ENCODE data around the gene RFX5.

GRCh38 chr1:151325646-151326429, 21.2 kb downstream of the RFX5 start:
- TF ChIP-seq, protein P1, sequence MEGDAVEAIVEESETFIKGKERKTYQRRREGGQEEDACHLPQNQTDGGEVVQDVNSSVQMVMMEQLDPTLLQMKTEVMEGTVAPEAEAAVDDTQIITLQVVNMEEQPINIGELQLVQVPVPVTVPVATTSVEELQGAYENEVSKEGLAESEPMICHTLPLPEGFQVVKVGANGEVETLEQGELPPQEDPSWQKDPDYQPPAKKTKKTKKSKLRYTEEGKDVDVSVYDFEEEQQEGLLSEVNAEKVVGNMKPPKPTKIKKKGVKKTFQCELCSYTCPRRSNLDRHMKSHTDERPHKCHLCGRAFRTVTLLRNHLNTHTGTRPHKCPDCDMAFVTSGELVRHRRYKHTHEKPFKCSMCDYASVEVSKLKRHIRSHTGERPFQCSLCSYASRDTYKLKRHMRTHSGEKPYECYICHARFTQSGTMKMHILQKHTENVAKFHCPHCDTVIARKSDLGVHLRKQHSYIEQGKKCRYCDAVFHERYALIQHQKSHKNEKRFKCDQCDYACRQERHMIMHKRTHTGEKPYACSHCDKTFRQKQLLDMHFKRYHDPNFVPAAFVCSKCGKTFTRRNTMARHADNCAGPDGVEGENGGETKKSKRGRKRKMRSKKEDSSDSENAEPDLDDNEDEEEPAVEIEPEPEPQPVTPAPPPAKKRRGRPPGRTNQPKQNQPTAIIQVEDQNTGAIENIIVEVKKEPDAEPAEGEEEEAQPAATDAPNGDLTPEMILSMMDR (IDR thresholded peaks at IDR 0.05; ENCODE audit: low read length) = no peak
- TF ChIP-seq EZH2phosphoT487 (IDR thresholded peaks at IDR 0.05; ENCODE audit: low read length) = no peak
- TF ChIP-seq EZH2 (optimal IDR thresholded peaks at IDR 0.05; ENCODE audit: low read depth, low read length) = no peak

All from MM.1S (cell line).